Hepatocyte (in vitro differentiated cells): Measurements from ENCODE around the gene KRT75.

Experiments used
- EZH2 ChIP-seq: fragments of 200-600 bp; sonication (generic); IDR thresholded peaks from 2 replicates; pipeline ENCODE4 v1.6.1; 2016; ENCODE audit warnings: antibody characterized with exemption, mild to moderate bottlenecking, borderline replicate concordance
- EZH2phosphoT487 ChIP-seq: fragments of 200-600 bp; sonication (generic); IDR thresholded peaks from one replicate; pipeline ENCODE4 v1.6.1; 2018; ENCODE audit warnings: antibody characterized with exemption, mild to moderate bottlenecking, low read depth, moderate library complexity; ENCODE audit not compliant: unreplicated experiment, severe bottlenecking
- TF ChIP-seq, protein P1 (sequence below): fragments of 200-600 bp; sonication (generic); IDR thresholded peaks from 2 replicates; pipeline ENCODE4 v1.5.1; 2016; ENCODE audit warnings: antibody characterized with exemption, mild to moderate bottlenecking; ENCODE audit not compliant: poor library complexity

DNA sequence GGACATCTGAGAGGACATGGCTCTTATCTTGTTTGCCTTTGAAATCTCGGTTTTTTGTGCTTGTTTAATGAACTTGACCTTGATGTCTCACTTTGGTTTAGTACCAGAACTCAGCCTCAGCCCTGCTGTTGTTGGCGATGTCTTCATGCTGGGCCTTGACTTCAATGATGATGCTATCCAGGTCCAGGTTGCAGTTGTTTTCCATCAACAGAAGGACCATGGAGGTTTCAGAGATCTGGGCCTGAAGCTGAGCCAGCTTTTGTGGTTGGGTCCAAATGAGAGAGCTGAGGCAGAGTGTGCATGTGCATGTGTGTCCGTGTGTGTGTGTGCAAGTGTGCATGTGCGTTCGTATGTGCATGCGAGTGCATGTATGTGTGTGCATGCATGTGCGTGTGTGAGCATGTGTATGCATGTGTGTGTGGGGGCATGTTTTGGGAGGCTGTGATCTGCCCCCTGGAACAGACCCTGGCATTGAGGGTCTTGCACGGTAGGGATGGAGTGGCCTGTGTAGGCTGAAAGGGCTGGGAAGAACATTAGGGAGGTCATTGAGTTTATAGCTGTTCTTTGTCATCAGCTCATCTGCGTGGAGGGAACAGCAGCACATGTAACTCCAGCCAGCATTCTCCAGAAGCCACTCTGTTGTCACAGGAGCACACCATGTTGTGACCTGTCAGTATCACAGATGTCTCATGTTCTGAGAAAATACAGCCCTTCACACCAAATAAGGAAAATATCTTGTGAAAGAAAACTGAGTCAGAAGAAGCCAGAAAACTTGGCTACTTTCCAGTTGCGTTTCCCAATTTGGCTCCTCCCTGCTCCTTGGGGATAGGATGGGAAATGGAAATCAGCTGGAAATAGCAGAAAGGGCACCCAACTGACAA is 18.1 kb downstream of the KRT75 start:
- TF ChIP-seq, protein P1, sequence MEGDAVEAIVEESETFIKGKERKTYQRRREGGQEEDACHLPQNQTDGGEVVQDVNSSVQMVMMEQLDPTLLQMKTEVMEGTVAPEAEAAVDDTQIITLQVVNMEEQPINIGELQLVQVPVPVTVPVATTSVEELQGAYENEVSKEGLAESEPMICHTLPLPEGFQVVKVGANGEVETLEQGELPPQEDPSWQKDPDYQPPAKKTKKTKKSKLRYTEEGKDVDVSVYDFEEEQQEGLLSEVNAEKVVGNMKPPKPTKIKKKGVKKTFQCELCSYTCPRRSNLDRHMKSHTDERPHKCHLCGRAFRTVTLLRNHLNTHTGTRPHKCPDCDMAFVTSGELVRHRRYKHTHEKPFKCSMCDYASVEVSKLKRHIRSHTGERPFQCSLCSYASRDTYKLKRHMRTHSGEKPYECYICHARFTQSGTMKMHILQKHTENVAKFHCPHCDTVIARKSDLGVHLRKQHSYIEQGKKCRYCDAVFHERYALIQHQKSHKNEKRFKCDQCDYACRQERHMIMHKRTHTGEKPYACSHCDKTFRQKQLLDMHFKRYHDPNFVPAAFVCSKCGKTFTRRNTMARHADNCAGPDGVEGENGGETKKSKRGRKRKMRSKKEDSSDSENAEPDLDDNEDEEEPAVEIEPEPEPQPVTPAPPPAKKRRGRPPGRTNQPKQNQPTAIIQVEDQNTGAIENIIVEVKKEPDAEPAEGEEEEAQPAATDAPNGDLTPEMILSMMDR = no peak
- no peak for TF ChIP-seq EZH2
- no peak for TF ChIP-seq EZH2phosphoT487
